ENCODE data around the gene ADAMTS16.

The ADAMTS16 gene

GRCh38 chr5:5313101-5313635, 173.0 kb downstream of the ADAMTS16 start:
- ATAC-seq: no peak
- no peak for TF ChIP-seq GLIS3 (CRISPR knock-in tag; IDR thresholded peaks at IDR 0.05)
- no peak for TF ChIP-seq TOX (CRISPR knock-in tag; IDR thresholded peaks at IDR 0.05; ENCODE audit: borderline replicate concordance)
- TF ChIP-seq OSR1 (CRISPR knock-in tag; IDR thresholded peaks at IDR 0.05): no peak
- no peak for TF ChIP-seq ISL1 (CRISPR knock-in tag; IDR thresholded peaks at IDR 0.05)
- TF ChIP-seq PPARA (CRISPR knock-in tag; IDR thresholded peaks at IDR 0.05; ENCODE audit: borderline replicate concordance): no peak
- TF ChIP-seq TCF4 (CRISPR knock-in tag; IDR thresholded peaks at IDR 0.05; ENCODE audit: borderline replicate concordance): no peak
- TF ChIP-seq ZC3H10 (CRISPR knock-in tag; IDR thresholded peaks at IDR 0.05): no peak
- TF ChIP-seq ZFP30 (CRISPR knock-in tag; IDR thresholded peaks at IDR 0.05): no peak
- TF ChIP-seq, protein P1, sequence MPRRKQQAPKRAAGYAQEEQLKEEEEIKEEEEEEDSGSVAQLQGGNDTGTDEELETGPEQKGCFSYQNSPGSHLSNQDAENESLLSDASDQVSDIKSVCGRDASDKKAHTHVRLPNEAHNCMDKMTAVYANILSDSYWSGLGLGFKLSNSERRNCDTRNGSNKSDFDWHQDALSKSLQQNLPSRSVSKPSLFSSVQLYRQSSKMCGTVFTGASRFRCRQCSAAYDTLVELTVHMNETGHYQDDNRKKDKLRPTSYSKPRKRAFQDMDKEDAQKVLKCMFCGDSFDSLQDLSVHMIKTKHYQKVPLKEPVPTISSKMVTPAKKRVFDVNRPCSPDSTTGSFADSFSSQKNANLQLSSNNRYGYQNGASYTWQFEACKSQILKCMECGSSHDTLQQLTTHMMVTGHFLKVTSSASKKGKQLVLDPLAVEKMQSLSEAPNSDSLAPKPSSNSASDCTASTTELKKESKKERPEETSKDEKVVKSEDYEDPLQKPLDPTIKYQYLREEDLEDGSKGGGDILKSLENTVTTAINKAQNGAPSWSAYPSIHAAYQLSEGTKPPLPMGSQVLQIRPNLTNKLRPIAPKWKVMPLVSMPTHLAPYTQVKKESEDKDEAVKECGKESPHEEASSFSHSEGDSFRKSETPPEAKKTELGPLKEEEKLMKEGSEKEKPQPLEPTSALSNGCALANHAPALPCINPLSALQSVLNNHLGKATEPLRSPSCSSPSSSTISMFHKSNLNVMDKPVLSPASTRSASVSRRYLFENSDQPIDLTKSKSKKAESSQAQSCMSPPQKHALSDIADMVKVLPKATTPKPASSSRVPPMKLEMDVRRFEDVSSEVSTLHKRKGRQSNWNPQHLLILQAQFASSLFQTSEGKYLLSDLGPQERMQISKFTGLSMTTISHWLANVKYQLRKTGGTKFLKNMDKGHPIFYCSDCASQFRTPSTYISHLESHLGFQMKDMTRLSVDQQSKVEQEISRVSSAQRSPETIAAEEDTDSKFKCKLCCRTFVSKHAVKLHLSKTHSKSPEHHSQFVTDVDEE (CRISPR knock-in tag; IDR thresholded peaks at IDR 0.05): no peak

- no peak for TF ChIP-seq CREB5 (CRISPR knock-in tag; IDR thresholded peaks at IDR 0.05; ENCODE audit: low read depth)
- no peak for TF ChIP-seq TCF4 (CRISPR knock-in tag; IDR thresholded peaks at IDR 0.05; ENCODE audit: borderline replicate concordance)
- TF ChIP-seq PPARA (CRISPR knock-in tag; IDR thresholded peaks at IDR 0.05; ENCODE audit: borderline replicate concordance): no peak
- TF ChIP-seq ESRRG (CRISPR knock-in tag; IDR thresholded peaks at IDR 0.05): no peak
- no peak for TF ChIP-seq ISL1 (CRISPR knock-in tag; IDR thresholded peaks at IDR 0.05)
- ATAC-seq: no peak
Measured at GRCh38 chr5:5314166-5314565, 174.0 kb downstream of the ADAMTS16 start.

- no peak for ATAC-seq
- TF ChIP-seq ZC3H10 (CRISPR knock-in tag; IDR thresholded peaks at IDR 0.05) (no peak), ZFP30 (CRISPR knock-in tag; IDR thresholded peaks at IDR 0.05) (no peak), ZNF8 (CRISPR knock-in tag; IDR thresholded peaks at IDR 0.05) (no peak), OSR1 (CRISPR knock-in tag; IDR thresholded peaks at IDR 0.05) (no peak), CREB5 (CRISPR knock-in tag; IDR thresholded peaks at IDR 0.05; ENCODE audit: low read depth) (no peak), RARB (CRISPR knock-in tag; IDR thresholded peaks at IDR 0.05) (no peak), TOX (CRISPR knock-in tag; IDR thresholded peaks at IDR 0.05; ENCODE audit: borderline replicate concordance) (no peak), ZFP3 (CRISPR knock-in tag; IDR thresholded peaks at IDR 0.05) (no peak), ESRRG (CRISPR knock-in tag; IDR thresholded peaks at IDR 0.05) (no peak), ZNF70 (CRISPR knock-in tag; IDR thresholded peaks at IDR 0.05) (no peak)
- TF ChIP-seq, protein P2, sequence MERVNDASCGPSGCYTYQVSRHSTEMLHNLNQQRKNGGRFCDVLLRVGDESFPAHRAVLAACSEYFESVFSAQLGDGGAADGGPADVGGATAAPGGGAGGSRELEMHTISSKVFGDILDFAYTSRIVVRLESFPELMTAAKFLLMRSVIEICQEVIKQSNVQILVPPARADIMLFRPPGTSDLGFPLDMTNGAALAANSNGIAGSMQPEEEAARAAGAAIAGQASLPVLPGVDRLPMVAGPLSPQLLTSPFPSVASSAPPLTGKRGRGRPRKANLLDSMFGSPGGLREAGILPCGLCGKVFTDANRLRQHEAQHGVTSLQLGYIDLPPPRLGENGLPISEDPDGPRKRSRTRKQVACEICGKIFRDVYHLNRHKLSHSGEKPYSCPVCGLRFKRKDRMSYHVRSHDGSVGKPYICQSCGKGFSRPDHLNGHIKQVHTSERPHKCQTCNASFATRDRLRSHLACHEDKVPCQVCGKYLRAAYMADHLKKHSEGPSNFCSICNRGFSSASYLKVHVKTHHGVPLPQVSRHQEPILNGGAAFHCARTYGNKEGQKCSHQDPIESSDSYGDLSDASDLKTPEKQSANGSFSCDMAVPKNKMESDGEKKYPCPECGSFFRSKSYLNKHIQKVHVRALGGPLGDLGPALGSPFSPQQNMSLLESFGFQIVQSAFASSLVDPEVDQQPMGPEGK (CRISPR knock-in tag; IDR thresholded peaks at IDR 0.05; ENCODE audit: borderline replicate concordance): no peak
Measured at GRCh38 chr5:5314626-5315025, 174.5 kb downstream of the ADAMTS16 start.

DNA sequence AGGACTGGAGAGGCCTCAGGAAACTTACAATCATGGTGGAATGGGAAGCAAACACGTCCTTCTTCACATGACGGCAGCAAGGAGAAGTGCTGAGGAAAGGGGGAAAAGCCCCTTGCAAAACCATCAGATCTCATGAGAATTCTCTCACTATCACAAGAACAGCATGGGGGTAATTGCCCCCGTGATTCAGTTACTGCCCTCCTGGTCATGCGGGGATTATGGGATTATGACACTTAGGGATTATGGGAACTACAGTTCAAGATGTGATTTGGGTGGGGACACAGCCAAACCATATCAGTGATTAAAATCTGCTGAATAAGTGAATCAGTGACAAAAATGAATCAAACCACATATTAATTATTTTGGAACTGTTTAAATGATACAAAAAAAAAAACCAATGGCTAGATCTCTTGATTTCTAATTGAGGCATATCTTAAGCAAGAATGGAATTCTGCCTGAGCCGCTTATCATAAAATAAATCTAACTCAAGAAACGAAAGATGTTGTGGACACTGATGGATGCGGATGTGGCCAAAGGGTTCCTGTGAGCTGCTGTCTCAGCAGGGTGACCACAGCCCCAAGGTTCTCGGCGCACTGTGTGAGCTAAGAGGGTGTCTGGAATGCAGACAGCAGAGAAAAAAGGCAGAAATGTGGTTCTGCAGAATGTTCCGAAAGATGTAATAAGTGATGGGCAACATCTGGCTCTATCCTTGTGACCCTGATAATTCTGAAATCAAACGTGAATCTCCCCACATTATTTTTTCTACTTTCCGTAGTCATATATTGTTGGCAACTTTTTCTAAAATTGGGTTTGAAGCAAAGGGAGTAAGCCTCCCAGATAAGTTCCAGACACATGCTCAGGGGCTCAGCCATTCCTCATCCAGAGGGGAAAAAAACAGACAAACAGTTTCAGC, 175.2 kb downstream of the ADAMTS16 start:
- no peak for ATAC-seq
- TF ChIP-seq ZC3H10 (CRISPR knock-in tag; IDR thresholded peaks at IDR 0.05): no peak
- no peak for TF ChIP-seq TCF4 (CRISPR knock-in tag; IDR thresholded peaks at IDR 0.05; ENCODE audit: borderline replicate concordance)
- no peak for TF ChIP-seq ZNF70 (CRISPR knock-in tag; IDR thresholded peaks at IDR 0.05)
- TF ChIP-seq, protein P2 (CRISPR knock-in tag; IDR thresholded peaks at IDR 0.05; ENCODE audit: borderline replicate concordance): no peak
- TF ChIP-seq CREB5 (CRISPR knock-in tag; IDR thresholded peaks at IDR 0.05; ENCODE audit: low read depth): no peak
- TF ChIP-seq CSRNP3 (CRISPR knock-in tag; IDR thresholded peaks at IDR 0.05): no peak
- TF ChIP-seq ZFP3 (CRISPR knock-in tag; IDR thresholded peaks at IDR 0.05): no peak
- no peak for TF ChIP-seq ESRRG (CRISPR knock-in tag; IDR thresholded peaks at IDR 0.05)
- TF ChIP-seq PPARA (CRISPR knock-in tag; IDR thresholded peaks at IDR 0.05; ENCODE audit: borderline replicate concordance): no peak
- TF ChIP-seq ZNF565 (CRISPR knock-in tag; conservative IDR thresholded peaks at IDR 0.05; ENCODE audit: low read depth): no peak
- TF ChIP-seq GLIS3 (CRISPR knock-in tag; IDR thresholded peaks at IDR 0.05): no peak
- TF ChIP-seq CSDC2 (CRISPR knock-in tag; IDR thresholded peaks at IDR 0.05): no peak

Data from SK-N-SH treated with all-trans-retinoic acid at 6 μM for 48 hours (cell line).